ENCODE results near the gene TSPAN31. TPM values are rescaled to one million over a fixed set of nuclear protein-coding genes. Genes with fewer than 3 reads are reported as not detected.

TSPAN31 gene
- total and polyA plus RNA-seq, 2 experiments from 2014 or later = 15.5 to 15.6 TPM

DNA sequence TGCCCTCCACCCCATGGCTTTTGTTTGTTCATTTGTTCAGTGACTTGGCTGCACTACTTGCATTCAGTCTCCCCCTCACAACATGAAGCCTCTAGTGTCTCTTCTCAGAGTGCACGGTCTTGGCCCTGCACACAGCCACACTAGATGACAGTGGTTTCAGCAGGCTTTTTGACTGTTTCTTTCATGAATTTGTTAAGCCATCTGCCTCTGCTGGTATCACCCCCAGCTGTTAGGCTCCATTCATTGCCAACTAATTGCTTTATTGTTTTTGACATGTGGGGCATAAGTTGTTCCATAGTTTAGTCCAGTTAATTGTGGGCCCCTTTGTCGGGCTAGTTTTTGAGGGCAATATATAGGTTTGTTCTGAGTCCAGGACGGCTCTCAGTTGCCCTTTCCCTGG, 32.1 kb upstream of the TSPAN31 start:
- H3K27ac Mint-ChIP-seq = no peak overlapping the region
- Histone ChIP-seq H3K36me3 (ENCODE audit: insufficient read depth) (no peaks in the 10 kb centered on the region), H3K4me3 (no peak overlapping the region), H3K9me2 (ENCODE audit: insufficient read depth) (no peaks in the 10 kb centered on the region), H3K79me2 (replicated peaks; ENCODE audit: insufficient read depth) (no peaks in the 10 kb centered on the region), H4K20me1 (replicated peaks; ENCODE audit: insufficient read depth) (peaks cover 4% of the 10 kb centered on the region; the same call in 1 of the 2 replicates), H3K4me2 (no peak overlapping the region), H3K27me3 (ENCODE audit: insufficient read depth) (no peaks in the 10 kb centered on the region), H3K27ac (ENCODE audit: low read depth) (no peak overlapping the region), H3K4me1 (ENCODE audit: insufficient read depth) (no peaks in the 10 kb centered on the region), H2AFZ (no peak overlapping the region), H3F3A (replicated peaks; ENCODE audit: low read depth) (no peaks in the 10 kb centered on the region)
- ATAC-seq (no peak), DNase-seq (ENCODE audit: low spot score) (no peak)
- H3K9me3 Mint-ChIP-seq = no peaks in the 10 kb centered on the region
- H3K4me3 Mint-ChIP-seq = no peak overlapping the region
- H3K36me3 Mint-ChIP-seq (ENCODE audit: low read depth) = peaks cover 4% of the 10 kb centered on the region; the same call in 2 of the 3 replicates
- peaks cover 1% of the 10 kb centered on the region for H3K27me3 Mint-ChIP-seq (ENCODE audit: insufficient read depth, low read depth, poor library complexity)
- no peaks in the 10 kb centered on the region for H3K4me1 Mint-ChIP-seq
- TF ChIP-seq ZNF331 (CRISPR knock-in tag; IDR thresholded peaks at IDR 0.05; ENCODE audit: low read depth) (no peak), POLR2AphosphoS5 (IDR thresholded peaks at IDR 0.05; ENCODE audit: low read depth) (no peak), EZH2 (IDR thresholded peaks at IDR 0.05; ENCODE audit: low read depth, unreplicated experiment) (no peak), EZH2phosphoT487 (IDR thresholded peaks at IDR 0.05; ENCODE audit: unreplicated experiment) (no peak), ETS1 (IDR thresholded peaks at IDR 0.05) (no peak), STAT1 (IDR thresholded peaks at IDR 0.05; ENCODE audit: unreplicated experiment) (no peak), CREB1 (CRISPR knock-in tag; IDR thresholded peaks at IDR 0.05; ENCODE audit: low read depth) (no peak), ZNF462 (CRISPR knock-in tag; IDR thresholded peaks at IDR 0.05) (no peak), NANOG (IDR thresholded peaks at IDR 0.05; ENCODE audit: borderline replicate concordance) (no peak), JUNB (IDR thresholded peaks at IDR 0.05; ENCODE audit: unreplicated experiment) (no peak), ZNF114 (CRISPR knock-in tag; IDR thresholded peaks at IDR 0.05) (no peak)
- TF ChIP-seq, protein P1, sequence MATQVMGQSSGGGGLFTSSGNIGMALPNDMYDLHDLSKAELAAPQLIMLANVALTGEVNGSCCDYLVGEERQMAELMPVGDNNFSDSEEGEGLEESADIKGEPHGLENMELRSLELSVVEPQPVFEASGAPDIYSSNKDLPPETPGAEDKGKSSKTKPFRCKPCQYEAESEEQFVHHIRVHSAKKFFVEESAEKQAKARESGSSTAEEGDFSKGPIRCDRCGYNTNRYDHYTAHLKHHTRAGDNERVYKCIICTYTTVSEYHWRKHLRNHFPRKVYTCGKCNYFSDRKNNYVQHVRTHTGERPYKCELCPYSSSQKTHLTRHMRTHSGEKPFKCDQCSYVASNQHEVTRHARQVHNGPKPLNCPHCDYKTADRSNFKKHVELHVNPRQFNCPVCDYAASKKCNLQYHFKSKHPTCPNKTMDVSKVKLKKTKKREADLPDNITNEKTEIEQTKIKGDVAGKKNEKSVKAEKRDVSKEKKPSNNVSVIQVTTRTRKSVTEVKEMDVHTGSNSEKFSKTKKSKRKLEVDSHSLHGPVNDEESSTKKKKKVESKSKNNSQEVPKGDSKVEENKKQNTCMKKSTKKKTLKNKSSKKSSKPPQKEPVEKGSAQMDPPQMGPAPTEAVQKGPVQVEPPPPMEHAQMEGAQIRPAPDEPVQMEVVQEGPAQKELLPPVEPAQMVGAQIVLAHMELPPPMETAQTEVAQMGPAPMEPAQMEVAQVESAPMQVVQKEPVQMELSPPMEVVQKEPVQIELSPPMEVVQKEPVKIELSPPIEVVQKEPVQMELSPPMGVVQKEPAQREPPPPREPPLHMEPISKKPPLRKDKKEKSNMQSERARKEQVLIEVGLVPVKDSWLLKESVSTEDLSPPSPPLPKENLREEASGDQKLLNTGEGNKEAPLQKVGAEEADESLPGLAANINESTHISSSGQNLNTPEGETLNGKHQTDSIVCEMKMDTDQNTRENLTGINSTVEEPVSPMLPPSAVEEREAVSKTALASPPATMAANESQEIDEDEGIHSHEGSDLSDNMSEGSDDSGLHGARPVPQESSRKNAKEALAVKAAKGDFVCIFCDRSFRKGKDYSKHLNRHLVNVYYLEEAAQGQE (IDR thresholded peaks at IDR 0.05; ENCODE audit: unreplicated experiment) = no peak
- TF ChIP-seq, protein P2, sequence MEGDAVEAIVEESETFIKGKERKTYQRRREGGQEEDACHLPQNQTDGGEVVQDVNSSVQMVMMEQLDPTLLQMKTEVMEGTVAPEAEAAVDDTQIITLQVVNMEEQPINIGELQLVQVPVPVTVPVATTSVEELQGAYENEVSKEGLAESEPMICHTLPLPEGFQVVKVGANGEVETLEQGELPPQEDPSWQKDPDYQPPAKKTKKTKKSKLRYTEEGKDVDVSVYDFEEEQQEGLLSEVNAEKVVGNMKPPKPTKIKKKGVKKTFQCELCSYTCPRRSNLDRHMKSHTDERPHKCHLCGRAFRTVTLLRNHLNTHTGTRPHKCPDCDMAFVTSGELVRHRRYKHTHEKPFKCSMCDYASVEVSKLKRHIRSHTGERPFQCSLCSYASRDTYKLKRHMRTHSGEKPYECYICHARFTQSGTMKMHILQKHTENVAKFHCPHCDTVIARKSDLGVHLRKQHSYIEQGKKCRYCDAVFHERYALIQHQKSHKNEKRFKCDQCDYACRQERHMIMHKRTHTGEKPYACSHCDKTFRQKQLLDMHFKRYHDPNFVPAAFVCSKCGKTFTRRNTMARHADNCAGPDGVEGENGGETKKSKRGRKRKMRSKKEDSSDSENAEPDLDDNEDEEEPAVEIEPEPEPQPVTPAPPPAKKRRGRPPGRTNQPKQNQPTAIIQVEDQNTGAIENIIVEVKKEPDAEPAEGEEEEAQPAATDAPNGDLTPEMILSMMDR (conservative IDR thresholded peaks at IDR 0.05; ENCODE audit: low read depth in 2 of 2) = no peak

Data from GM23338 (cell line).